Heart right ventricle (tissue), 16 donors: Measurements from ENCODE around the gene CCL27. TPM values are rescaled to one million over a fixed set of nuclear protein-coding genes. Genes with fewer than 3 reads are reported as not detected.
A peak's percentile ranks its signal among the peaks of the same experiment; 100 is the strongest.

Experiments used
- ATAC-seq, 8 donors: fragments of 200-7000 bp; cut with Tn5 transposase; one replicate each; pipeline ENCODE4 v1.9.1; 2020; ENCODE audit warnings: mild to moderate bottlenecking in 8 of 8, moderate library complexity in 8 of 8, moderate number of reproducible peaks in 1 of 8
- DNase-seq, 2 donors: peaks; one replicate each; pipeline ENCODE4 v3.0.0-alpha.2; 2020
- H3K27ac ChIP-seq, 10 donors: fragments of 200-600 bp; sonication (generic) in 2 of 10; one replicate each; pipeline versions ENCODE4 v1.5.0 to v1.8.0; 2020 to 2022; ENCODE audit warnings: mild to moderate bottlenecking in 3 of 10
- H3K27me3 ChIP-seq, 7 donors: fragments of 200-600 bp; one replicate each; pipeline ENCODE4 v1.8.0; 2021 to 2022; ENCODE audit warnings: mild to moderate bottlenecking in 2 of 7
- H3K36me3 ChIP-seq, 9 donors: fragments of 200-600 bp; sonication (generic) in 1 of 9; one replicate each; pipeline versions ENCODE4 v1.5.0 to v1.8.0; 2020 to 2022; ENCODE audit warnings: mild to moderate bottlenecking in 2 of 9
- H3K4me1 ChIP-seq, 9 donors: fragments of 200-600 bp; sonication (generic) in 1 of 9; one replicate each; pipeline versions ENCODE4 v1.5.0 to v1.8.0; 2020 to 2022; ENCODE audit warnings: mild to moderate bottlenecking in 4 of 9
- H3K4me3 ChIP-seq, 10 donors: fragments of 200-600 bp; sonication (generic) in 2 of 10; one replicate each; pipeline versions ENCODE4 v1.5.0 to v1.8.0; 2020 to 2022; ENCODE audit warnings: mild to moderate bottlenecking in 7 of 10, moderate library complexity in 2 of 10
- H3K9me3 ChIP-seq, 11 donors: fragments of 200-600 bp in 10 of 11; sonication (generic) in 2 of 11; one replicate each; pipeline versions ENCODE4 v1.5.0 to v1.8.0; 2013 to 2022; ENCODE audit warnings: mild to moderate bottlenecking in 2 of 11, control low read depth in 1 of 11, moderate library complexity in 1 of 11
- WGBS, 2 donors: extraction: QIAGEN DNeasy Blood & Tissue Kit; methylation state at CpG; one replicate each; pipeline ENCODE4 v1.1.7; 2013; ENCODE audit warnings: inconsistent platforms in 1 of 2; 5-methylcytosine and 5-hydroxymethylcytosine counted together
- intact Hi-C, 10 donors: fragments of 100-400 bp; cut with DNase I; formaldehyde crosslinking; loops; one replicate each; pipeline versions ENCODE4 v1.11.1 to v1.14.2; 2022
- polyA plus RNA-seq, 2 donors: library from polyadenylated mRNA; stranded (reverse); fragments of 200-250 nt; gene quantifications; one replicate each; pipeline ENCODE4 v1.2.3, GENCODE V29; 2013
- total RNA-seq, 10 donors: library from RNA; stranded (reverse); fragmentation: NEBNext Ultra II Directional in 3 of 10; extraction: Animal tissue kit (Norgen Biotek cat#: 25700) in 3 of 10; gene quantifications; one replicate each; pipeline versions ENCODE4 v1.2.1 to v1.2.4, GENCODE V29; 2021 to 2023
- TF ChIP-seq, protein P1 (sequence below), 9 donors: fragments of 200-600 bp; sonication (generic) in 2 of 9; IDR thresholded peaks; one replicate each; pipeline versions ENCODE4 v1.5.0 to v1.8.0; 2021 to 2022; ENCODE audit warnings: antibody characterized with exemption in 9 of 9, mild to moderate bottlenecking in 5 of 9, moderate library complexity in 1 of 9
- donor health status: Arrhythmogenic right ventricular cardiomyopathy.
- donor health status: ischemic (EF 13 %, LVEDD 7.1; RV severe dilation, severe dysfunction).
- donor health status: healthy with polysubstance abuse.
- donor health status: DM: no; HTN: yes; CAD: no.
- donor health status: DM: no; HTN: no; CAD: no.
- donor health status: ischemic (EF 25% LVEDD 6.9; RV normal size, moderate dysfunction).
- donor health status: ischemic (EF 25% LVEDD 5.7; RV mildly dilated, moderate dysfunction).
- donor health status: healthy.
- donor health status: DM: yes; HTN: yes; CAD: no.
- donor health status: Ischemic cardiomyopathy.
- donor health status: ischemic (EF 35%, LVEDD 5.7; RV mildly dilated, moderate dysfunction).
- donor health status: nonischemic (EF 11% LVEDD 7.7; RV severe dilation, severe dysfunction).
- donor health status: DM: yes; HTN: yes; CAD: no.
- donor health status: PGD.
- donor health status: ischemic (EF 29% LVEDD 5.4; RV normal size, mild dysfunction).
- donor health status: nonischemic (EF 23%, LVEDD 6.1; RV moderate dilation, normal function).

The CCL27 gene
- total and polyA plus RNA-seq, 12 donors = 0.44 to 0.45 TPM; not detected in 10

DNA sequence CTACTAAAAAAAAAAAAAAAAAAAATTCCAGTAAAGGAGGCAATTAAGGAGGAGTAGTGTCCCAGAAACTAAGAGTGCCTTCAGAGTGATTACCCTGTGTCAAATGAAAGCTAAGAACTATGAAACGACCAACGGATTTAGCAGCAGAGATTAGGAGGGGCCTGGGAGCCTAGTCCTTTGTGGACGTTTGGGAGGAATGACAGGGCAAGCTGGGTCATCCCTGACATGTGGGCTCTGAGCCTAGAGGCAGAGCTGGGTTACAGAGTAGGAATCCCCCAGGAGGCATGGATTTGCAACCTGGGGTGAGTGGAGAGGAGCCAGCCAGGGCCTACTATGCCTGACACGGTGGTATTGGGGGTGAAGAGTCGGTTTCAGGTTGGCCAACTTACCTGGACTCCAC lies 29.3 kb downstream of the CCL27 start:
- WGBS, 2 donors = 51 to 53% methylated on average over 5 of the region's 5 CpGs
- intact Hi-C loops = loop anchor here in 2 of 10 donors (2.0 kb wide), 2 partner anchors 18 to 20 kb away; partner anchors contain the start of gene RPP25L (in 1 of the 2)
- H3K4me1 ChIP-seq = peaks cover 9 to 40% (median 26%) of the 10 kb centered on the region in 9 donors
- TF ChIP-seq, protein P1, sequence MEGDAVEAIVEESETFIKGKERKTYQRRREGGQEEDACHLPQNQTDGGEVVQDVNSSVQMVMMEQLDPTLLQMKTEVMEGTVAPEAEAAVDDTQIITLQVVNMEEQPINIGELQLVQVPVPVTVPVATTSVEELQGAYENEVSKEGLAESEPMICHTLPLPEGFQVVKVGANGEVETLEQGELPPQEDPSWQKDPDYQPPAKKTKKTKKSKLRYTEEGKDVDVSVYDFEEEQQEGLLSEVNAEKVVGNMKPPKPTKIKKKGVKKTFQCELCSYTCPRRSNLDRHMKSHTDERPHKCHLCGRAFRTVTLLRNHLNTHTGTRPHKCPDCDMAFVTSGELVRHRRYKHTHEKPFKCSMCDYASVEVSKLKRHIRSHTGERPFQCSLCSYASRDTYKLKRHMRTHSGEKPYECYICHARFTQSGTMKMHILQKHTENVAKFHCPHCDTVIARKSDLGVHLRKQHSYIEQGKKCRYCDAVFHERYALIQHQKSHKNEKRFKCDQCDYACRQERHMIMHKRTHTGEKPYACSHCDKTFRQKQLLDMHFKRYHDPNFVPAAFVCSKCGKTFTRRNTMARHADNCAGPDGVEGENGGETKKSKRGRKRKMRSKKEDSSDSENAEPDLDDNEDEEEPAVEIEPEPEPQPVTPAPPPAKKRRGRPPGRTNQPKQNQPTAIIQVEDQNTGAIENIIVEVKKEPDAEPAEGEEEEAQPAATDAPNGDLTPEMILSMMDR (IDR thresholded peaks at IDR 0.05) = no peak
- DNase-seq (no peak), ATAC-seq (no peak)
- no peak overlapping the region for H3K27ac ChIP-seq
- H3K4me3 ChIP-seq = no peak overlapping the region
- H3K36me3 ChIP-seq = peaks cover 0 to 12% (median 0%) of the 10 kb centered on the region in 9 donors
- H3K9me3 ChIP-seq = no peaks in the 10 kb centered on the region
- peaks cover 0 to 29% (median 20%) of the 10 kb centered on the region in 7 donors for H3K27me3 ChIP-seq

DNA sequence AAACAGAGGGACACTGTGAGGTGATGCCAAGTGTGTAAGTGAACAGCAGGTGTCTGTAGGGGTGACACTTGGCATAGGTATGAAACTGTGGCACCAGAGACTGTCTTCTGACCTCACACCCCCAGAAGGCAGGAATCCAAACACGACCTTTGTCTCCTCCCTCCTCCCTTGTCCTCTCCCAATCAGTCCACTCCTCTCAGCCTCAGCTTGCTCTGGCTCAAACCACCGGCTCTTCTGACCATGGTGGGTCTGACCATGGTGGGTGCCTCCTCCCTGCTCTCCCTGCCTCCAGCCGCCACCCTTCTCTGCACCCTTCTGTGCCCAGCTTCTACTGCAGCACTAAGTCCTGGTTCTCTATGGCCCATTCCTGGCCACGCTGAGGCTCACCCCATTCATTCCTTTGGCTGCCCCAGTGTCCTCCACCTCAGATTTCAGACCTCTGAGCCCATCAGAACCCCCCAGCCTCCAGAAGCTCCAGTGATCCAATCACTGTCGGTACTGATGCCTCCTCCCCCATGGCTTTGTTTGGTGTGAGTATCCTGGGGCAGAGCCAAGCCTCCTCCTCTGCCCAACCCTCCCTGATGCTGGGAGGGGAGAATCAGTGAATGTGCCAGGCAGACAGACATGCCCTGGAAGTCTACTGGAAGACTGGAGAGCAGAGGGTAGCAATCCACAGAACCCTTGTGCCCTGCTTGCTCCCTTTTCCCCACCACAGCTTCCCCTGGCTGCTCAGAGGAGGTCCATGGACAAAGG lies 31.9 kb downstream of the CCL27 start:
- ATAC-seq (no peak), DNase-seq (no peak)
- Histone ChIP-seq H3K27ac (no peak overlapping the region), H3K9me3 (no peaks in the 10 kb centered on the region), H3K36me3 (peaks cover 0 to 8% (median 0%) of the 10 kb centered on the region in 9 donors), H3K4me3 (no peak overlapping the region), H3K27me3 (peaks cover 23 to 55% (median 45%) of the 10 kb centered on the region in 7 donors), H3K4me1 (peaks cover 4 to 20% (median 8%) of the 10 kb centered on the region in 9 donors)
- TF ChIP-seq, protein P1 (IDR thresholded peaks at IDR 0.05) = no peak
- intact Hi-C loops = no loop called here
- WGBS, 2 donors = 41 to 42% methylated on average over 5 of the region's 5 CpGs

DNA sequence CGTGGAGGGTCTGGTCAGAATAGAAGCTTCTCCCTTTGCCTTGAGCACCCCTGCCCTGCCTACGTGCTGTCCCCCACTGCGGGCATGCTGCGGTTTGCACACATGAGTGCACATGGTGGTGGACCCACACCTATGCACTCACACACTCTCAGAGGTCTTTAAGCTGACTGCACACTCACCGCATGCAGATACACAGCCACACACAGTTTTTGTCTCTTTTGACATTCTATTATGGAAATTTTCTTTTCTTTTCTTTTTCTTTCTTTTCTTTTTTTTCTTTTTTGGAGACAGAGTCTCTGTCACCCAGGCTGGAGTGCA lies 33.0 kb downstream of the CCL27 start:
- 28 to 30% methylated on average over 5 of the region's 5 CpGs for WGBS, 2 donors
- Histone ChIP-seq H3K27ac (no peak overlapping the region), H3K27me3 (peaks cover 30 to 66% (median 57%) of the 10 kb centered on the region in 7 donors), H3K4me1 (peaks cover 4 to 22% (median 8%) of the 10 kb centered on the region in 9 donors), H3K36me3 (no peaks in the 10 kb centered on the region), H3K9me3 (no peaks in the 10 kb centered on the region), H3K4me3 (peak overlapping the region in 3 of 10 donors; percentile 37 to 59 (median 51))
- DNase-seq (no peak), ATAC-seq (no peak)
- TF ChIP-seq, protein P1 (IDR thresholded peaks at IDR 0.05) = no peak
- intact Hi-C loops = no loop called here

DNA sequence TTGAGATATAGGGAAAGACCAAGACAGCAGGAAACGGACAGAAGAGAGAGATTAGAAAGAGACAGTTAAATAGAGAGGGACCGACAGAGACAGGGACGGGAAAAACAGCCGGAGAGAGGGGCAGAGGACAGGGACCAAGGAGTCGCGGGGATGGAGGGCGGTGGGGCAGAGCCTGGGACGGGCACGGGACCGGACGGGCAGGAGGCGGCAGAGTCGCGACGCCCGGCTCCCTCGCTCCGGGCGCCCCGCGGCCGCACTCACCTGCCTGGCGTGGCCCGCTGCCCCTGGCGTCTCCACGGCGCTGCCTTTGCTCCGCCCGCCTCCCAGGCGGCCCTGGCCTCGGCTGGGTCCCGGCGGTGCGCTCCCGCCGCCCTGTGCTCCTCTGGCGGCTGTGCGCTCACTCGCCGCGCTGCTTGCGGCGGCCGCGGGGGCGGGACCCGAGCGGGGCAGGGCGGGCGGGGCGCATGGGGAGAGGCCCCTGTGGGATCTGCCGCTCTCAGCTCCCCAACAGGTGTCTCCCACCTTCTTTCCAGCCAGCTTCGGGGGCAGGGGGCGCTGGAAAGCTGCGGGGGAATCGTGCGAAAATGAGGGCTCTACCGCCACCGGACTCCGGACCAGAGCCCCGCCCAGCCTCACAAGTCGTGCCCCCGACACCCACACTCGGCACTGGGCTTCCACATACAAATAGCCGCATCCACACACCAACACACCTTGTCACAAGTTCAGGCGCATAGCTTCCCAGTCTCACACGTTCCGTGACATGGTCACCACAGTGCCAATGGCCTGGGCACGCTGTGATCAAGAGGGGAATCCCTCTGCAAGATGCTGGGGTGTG lies 33.6 kb downstream of the CCL27 start, which contains the start of gene ARID3C:
Gene ARID3C, minus strand, starts transcription at position 411 of the 835 bp plus-strand sequence. CDS start 1,052 bp downstream, outside the sequence.
- H3K27ac ChIP-seq = no peak within 1 kb of the TSS
- no peaks in the 10 kb centered on the region for H3K9me3 ChIP-seq
- DNase-seq = no peak
- WGBS, 2 donors = 2% methylated on average over 26 to 69 of the region's 69 CpGs
- no peaks in the 10 kb centered on the region for H3K36me3 ChIP-seq
- TF ChIP-seq, protein P1 (IDR thresholded peaks at IDR 0.05) = no peak
- peak in 7 of 8 donors; percentile 45 to 75 (median 61) for ATAC-seq
- intact Hi-C loops = no loop called here
- peaks cover 4 to 24% (median 11%) of the 10 kb centered on the region in 9 donors for H3K4me1 ChIP-seq
- peak within 1 kb of the TSS in 9 of 10 donors; percentile 34 to 59 (median 47) for H3K4me3 ChIP-seq
- peaks cover 30 to 72% (median 62%) of the 10 kb centered on the region in 7 donors for H3K27me3 ChIP-seq
